ENCODE results near the gene NCAN.
"Not testable (repeated sequence)": the region's sequence is repeated elsewhere in the genome, so short reads cannot be mapped to it uniquely, and the experiment has no call there.

NCAN gene

GRCh38 chr19:19217099-19217498, 5.3 kb downstream of the NCAN start:
- Mint-ChIP-seq H3K27me3 (ENCODE audit: low read depth, poor library complexity) (peaks cover 70% of the 10 kb centered on the region), H3K36me3 (ENCODE audit: low read depth) (no peaks in the 10 kb centered on the region), H3K9me3 (peaks cover 7% of the 10 kb centered on the region), H3K27ac (no peak overlapping the region), H3K4me1 (no peaks in the 10 kb centered on the region), H3K4me3 (no peak overlapping the region)
- TF ChIP-seq CTCF (IDR thresholded peaks at IDR 0.05), result no peak
- DNase-seq, result no peak

GRCh38 chr19:19218911-19219310, 7.2 kb downstream of the NCAN start:
- H3K4me1 Mint-ChIP-seq, result no peaks in the 10 kb centered on the region
- H3K27me3 Mint-ChIP-seq (ENCODE audit: low read depth, poor library complexity), result peaks cover 70% of the 10 kb centered on the region
- no peak overlapping the region for H3K27ac Mint-ChIP-seq
- H3K36me3 Mint-ChIP-seq (ENCODE audit: low read depth), result no peaks in the 10 kb centered on the region
- no peak for DNase-seq
- no peak for TF ChIP-seq CTCF (IDR thresholded peaks at IDR 0.05)
- peaks cover 9% of the 10 kb centered on the region for H3K9me3 Mint-ChIP-seq
- H3K4me3 Mint-ChIP-seq, result no peak overlapping the region

- H3K9me3 Mint-ChIP-seq, result peaks cover 15% of the 10 kb centered on the region
- H3K36me3 Mint-ChIP-seq (ENCODE audit: low read depth); H3K4me1 Mint-ChIP-seq; H3K27ac Mint-ChIP-seq; DNase-seq; H3K4me3 Mint-ChIP-seq: not testable (repeated sequence)
- H3K27me3 Mint-ChIP-seq (ENCODE audit: low read depth, poor library complexity), result peaks cover 71% of the 10 kb centered on the region
Measured at GRCh38 chr19:19221000-19221399, 9.2 kb downstream of the NCAN start.

GRCh38 chr19:19223060-19223459, 11.3 kb downstream of the NCAN start:
- Mint-ChIP-seq H3K4me3 (no peak overlapping the region), H3K27ac (no peak overlapping the region), H3K4me1 (no peaks in the 10 kb centered on the region), H3K9me3 (peaks cover 8% of the 10 kb centered on the region), H3K27me3 (ENCODE audit: low read depth, poor library complexity) (peaks cover 65% of the 10 kb centered on the region), H3K36me3 (ENCODE audit: low read depth) (no peaks in the 10 kb centered on the region)
- no peak for DNase-seq
- TF ChIP-seq CTCF (IDR thresholded peaks at IDR 0.05), result no peak

- H3K4me3 Mint-ChIP-seq, result no peak overlapping the region
- peaks cover 8% of the 10 kb centered on the region for H3K9me3 Mint-ChIP-seq
- no peak for TF ChIP-seq CTCF (IDR thresholded peaks at IDR 0.05)
- H3K4me1 Mint-ChIP-seq, result peaks cover 3% of the 10 kb centered on the region
- H3K36me3 Mint-ChIP-seq (ENCODE audit: low read depth), result no peaks in the 10 kb centered on the region
- DNase-seq, result no peak
- H3K27me3 Mint-ChIP-seq (ENCODE audit: low read depth, poor library complexity), result peaks cover 67% of the 10 kb centered on the region
- H3K27ac Mint-ChIP-seq, result no peak overlapping the region
Measured at GRCh38 chr19:19223636-19224035, 11.9 kb downstream of the NCAN start.

GRCh38 chr19:19224150-19224851, 12.5 kb downstream of the NCAN start:
- peaks cover 8% of the 10 kb centered on the region for H3K9me3 Mint-ChIP-seq
- peaks cover 4% of the 10 kb centered on the region for H3K4me1 Mint-ChIP-seq
- H3K27me3 Mint-ChIP-seq (ENCODE audit: low read depth, poor library complexity), result peaks cover 66% of the 10 kb centered on the region
- no peaks in the 10 kb centered on the region for H3K36me3 Mint-ChIP-seq (ENCODE audit: low read depth)
- no peak overlapping the region for H3K27ac Mint-ChIP-seq
- TF ChIP-seq CTCF (IDR thresholded peaks at IDR 0.05), result no peak
- H3K4me3 Mint-ChIP-seq, result no peak overlapping the region
- no peak for DNase-seq
